HepG2 (cell line): Measurements from ENCODE around the gene DDX31. TPM values are rescaled to one million over a fixed set of nuclear protein-coding genes. Genes with fewer than 3 reads are reported as not detected.

ENCODE experiments used
- ATAC-seq: fragments of 200-7000 bp; cut with Tn5 transposase; 3 replicates; pipeline ENCODE4 v1.9.1; 2020; ENCODE audit warnings: mild to moderate bottlenecking, moderate library complexity
- BruUV-seq: library from RNA; stranded (reverse); fragments of 400-500 nt; replicated peaks from 2 replicates; lab custom pipeline; 2021; lab: Mats Ljungman, UMichigan
- CTCF ChIA-PET: fragments of 300-600 bp; formaldehyde crosslinking; extraction: SDS; loops from one replicate; lab custom pipeline; 2021; ENCODE audit warnings: low total read pairs, inconsistent platforms, low intra/inter-chr PET ratio; lab: Yijun Ruan, JAX
- POLR2A ChIA-PET: fragments of 350-600 bp; sonication (Branson Sonifier 250); formaldehyde crosslinking; loops from one replicate; lab custom pipeline; 2020; ENCODE audit warnings: antibody characterized with exemption, inconsistent platforms; lab: Yijun Ruan, JAX
- DNase-seq: peaks from one replicate; pipeline ENCODE4 v3.0.0-alpha.2; 2015; ENCODE audit warnings: low spot score
- FAIRE-seq: peaks from 3 replicates; lab custom pipeline; 2011; peaks lifted over from hg19 to GRCh38; lab: Jason Lieb, UNC
- H2AFZ ChIP-seq: one replicate; pipeline ENCODE4 v1.6.1; 2011; ENCODE audit warnings: low read length, inconsistent platforms
- H3K27ac ChIP-seq: fragments of 300-600 bp; 3 replicates; pipeline ENCODE4 v1.8.0; 2011; ENCODE audit warnings: mixed run types, mild to moderate bottlenecking, mixed read lengths, low read length, inconsistent platforms; ENCODE audit not compliant: insufficient read depth; ENCODE audit errors: extremely low read length
- H3K27me3 ChIP-seq, 2 experiments: fragments of 200-600 bp in 1 of 2; 2 replicates in 1 of 2; 3 replicates in 1 of 2; pipeline versions ENCODE4 v1.6.0 to v1.8.0; 2011; ENCODE audit warnings: low read length in 2 of 2, mild to moderate bottlenecking in 2 of 2, moderate library complexity in 2 of 2, inconsistent platforms in 1 of 2; ENCODE audit not compliant: insufficient read depth in 2 of 2, control insufficient read depth in 1 of 2
- H3K36me3 ChIP-seq, 2 experiments: fragments of 200-600 bp in 1 of 2; replicated peaks in 1 of 2; 2 replicates in 1 of 2; 3 replicates in 1 of 2; pipeline versions ENCODE4 v1.5.1 to v1.8.0; 2011; ENCODE audit warnings: low read length in 2 of 2, inconsistent platforms in 1 of 2; ENCODE audit not compliant: insufficient read depth in 2 of 2, control insufficient read depth in 1 of 2
- H3K4me1 ChIP-seq: 2 replicates; pipeline ENCODE4 v1.5.1; 2012; ENCODE audit warnings: low read length, inconsistent platforms; ENCODE audit not compliant: insufficient read depth
- H3K4me2 ChIP-seq: 2 replicates; pipeline ENCODE4 v1.6.0; 2011; ENCODE audit warnings: low read depth, low read length, inconsistent platforms
- H3K4me3 ChIP-seq, 3 experiments: fragments of 200-600 bp in 1 of 3; sonication (generic), shearing (Covaris generic) in 1 of 3; replicated peaks in 1 of 3; 2 replicates each; pipeline ENCODE4 v1.5.1; 2011 to 2016; ENCODE audit warnings: low read length in 3 of 3, inconsistent platforms in 2 of 3, low read depth in 2 of 3, mild to moderate bottlenecking in 2 of 3, control low read depth in 1 of 3, mixed read lengths in 1 of 3; ENCODE audit not compliant: insufficient read depth in 1 of 3
- H3K79me2 ChIP-seq: one replicate; pipeline ENCODE4 v1.6.1; 2011; ENCODE audit warnings: low read length, inconsistent platforms; ENCODE audit not compliant: insufficient read depth
- H3K9ac ChIP-seq: 2 replicates; pipeline ENCODE4 v1.6.0; 2011; ENCODE audit warnings: mild to moderate bottlenecking, low read depth, low read length, inconsistent platforms; ENCODE audit not compliant: insufficient read depth
- H3K9me3 ChIP-seq: 2 replicates; pipeline ENCODE4 v1.5.1; 2012; ENCODE audit warnings: mild to moderate bottlenecking, low read length
- H4K20me1 ChIP-seq: 2 replicates; pipeline ENCODE4 v1.6.0; 2011; ENCODE audit warnings: inconsistent platforms, mild to moderate bottlenecking, low read length, moderate library complexity; ENCODE audit not compliant: insufficient read depth
- ARHGAP35 ChIP-seq: sonication (generic); formaldehyde crosslinking; IDR thresholded peaks from 2 replicates; pipeline ENCODE4 v1.9.0; 2022; ENCODE audit warnings: mild to moderate bottlenecking, inconsistent platforms, moderate library complexity, missing genetic modification reagents, borderline replicate concordance
- ARNTL ChIP-seq: sonication (generic); formaldehyde crosslinking; IDR thresholded peaks from 2 replicates; pipeline ENCODE4 v1.4.0; 2020; ENCODE audit warnings: mild to moderate bottlenecking, missing genetic modification reagents
- ATM ChIP-seq: fragments of 450-650 bp; IDR thresholded peaks from 2 replicates; pipeline ENCODE4 v1.7.1; 2017; ENCODE audit warnings: mild to moderate bottlenecking, borderline replicate concordance
- CAMTA2 ChIP-seq: sonication (generic); formaldehyde crosslinking; IDR thresholded peaks from 2 replicates; pipeline ENCODE4 v1.4.0; 2020; ENCODE audit warnings: mild to moderate bottlenecking, missing genetic modification reagents, borderline replicate concordance
- FLYWCH1 ChIP-seq: sonication (generic); formaldehyde crosslinking; IDR thresholded peaks from 2 replicates; pipeline ENCODE4 v1.8.1; 2023; ENCODE audit warnings: mild to moderate bottlenecking, missing genetic modification reagents
- HHEX ChIP-seq: IDR thresholded peaks from 2 replicates; pipeline ENCODE4 v1.6.1; 2016; ENCODE audit warnings: control low read depth
- HOXA5 ChIP-seq: sonication (generic); formaldehyde crosslinking; IDR thresholded peaks from 2 replicates; pipeline ENCODE4 v1.4.0; 2020; ENCODE audit warnings: missing genetic modification reagents
- NAIF1 ChIP-seq: sonication (generic); formaldehyde crosslinking; IDR thresholded peaks from 2 replicates; pipeline ENCODE4 v1.5.0; 2020; ENCODE audit warnings: mild to moderate bottlenecking, missing genetic modification reagents, borderline replicate concordance
- REL ChIP-seq: sonication (generic); formaldehyde crosslinking; conservative IDR thresholded peaks from 2 replicates; pipeline ENCODE4 v1.8.0; 2022; ENCODE audit warnings: mild to moderate bottlenecking, missing genetic modification reagents, moderate library complexity
- REXO4 ChIP-seq: sonication (generic); formaldehyde crosslinking; IDR thresholded peaks from 2 replicates; pipeline ENCODE4 v1.8.0; 2022; ENCODE audit warnings: missing genetic modification reagents, mild to moderate bottlenecking, borderline replicate concordance
- SAP130 ChIP-seq: IDR thresholded peaks from 2 replicates; pipeline ENCODE4 v1.6.1; 2016; ENCODE audit warnings: low read depth
- SOX5 ChIP-seq: IDR thresholded peaks from 2 replicates; pipeline ENCODE4 v1.6.1; 2016; ENCODE audit warnings: borderline replicate concordance
- WGBS: methylation state at CpG from one replicate; pipeline ENCODE4 v1.1.6; 2017; ENCODE audit warnings: low lambda C conversion rate; 5-methylcytosine and 5-hydroxymethylcytosine counted together
- in situ Hi-C: cut with HindIII; loops from 2 replicates; pipeline ENCODE4 v1.10.0; 2017; ENCODE audit warnings: low pct_unique_long_range_greater_than_20kb; ENCODE audit not compliant: extremely low pct_ligation_motif_present
- intact Hi-C: fragments of 100-400 bp; cut with micrococcal nuclease; formaldehyde crosslinking; loops from one replicate; pipeline ENCODE4 v1.10.0; 2022; ENCODE audit not compliant: unreplicated experiment
- polyA plus RNA-seq, 8 experiments: library from polyadenylated mRNA; depleted of rRNA in 3 of 8; stranded (reverse) in 7 of 8; unstranded in 1 of 8; fragments of >200 nt; fragmentation: Illumina TruSeq in 4 of 8; extraction: Trizol in 4 of 8; gene quantifications; 2 replicates each; pipeline versions ENCODE4 v1.2.1 to v1.2.3, GENCODE V29; 2011 to 2016; ENCODE audit warnings: low read depth in 4 of 8, missing spikeins in 1 of 8, mixed read lengths in 1 of 8; ENCODE audit not compliant: insufficient read depth in 1 of 8
- total RNA-seq, 5 experiments: library from RNA; depleted of rRNA; stranded (reverse); fragments of >200 nt; fragmentation: Illumina TruSeq; extraction: Trizol; gene quantifications; 2 replicates each; pipeline ENCODE4 v1.2.3, GENCODE V29; 2016; ENCODE audit warnings: low read depth in 1 of 5
- TF ChIP-seq, protein P1 (sequence below): sonication (generic); formaldehyde crosslinking; IDR thresholded peaks from 2 replicates; pipeline ENCODE4 v1.5.0; 2020; ENCODE audit warnings: mild to moderate bottlenecking, missing genetic modification reagents
- TF ChIP-seq, protein P2 (sequence below): sonication (generic); formaldehyde crosslinking; IDR thresholded peaks from 2 replicates; pipeline ENCODE4 v1.4.0; 2020; ENCODE audit warnings: missing genetic modification reagents, borderline replicate concordance
- TF ChIP-seq, protein P3 (sequence below): sonication (generic); formaldehyde crosslinking; IDR thresholded peaks from 2 replicates; pipeline ENCODE4 v1.5.0; 2020; ENCODE audit warnings: missing genetic modification reagents

The DDX31 gene
- total and polyA plus RNA-seq, 2 of the 13 experiments (the other 11 are each of a cell fraction or from before 2014, with no cell fraction given) = 11.4 to 16.3 TPM

DNA sequence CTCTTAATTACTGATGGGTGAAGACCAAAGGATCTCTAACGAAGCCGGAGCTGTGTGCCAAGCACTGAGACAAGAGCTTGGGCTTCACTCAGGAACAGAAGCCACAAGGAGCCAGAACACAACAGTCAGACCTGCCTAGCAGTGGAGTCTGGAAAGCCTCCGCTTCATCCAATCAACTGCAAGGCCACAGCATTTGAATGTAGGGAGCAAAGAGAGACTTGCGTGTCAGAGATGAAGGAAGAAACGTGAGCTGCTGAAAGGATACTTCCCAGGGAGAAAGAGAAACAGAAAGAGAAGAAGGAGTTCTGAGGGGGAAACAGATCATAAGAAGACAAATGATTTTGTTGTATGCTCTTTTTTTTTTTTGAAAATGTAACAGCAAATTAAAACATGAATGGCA, 43.5 kb downstream of the DDX31 start:
- H3K9ac ChIP-seq = no peak overlapping the region
- ChIA-PET CTCF (no interaction called here), POLR2A (no interaction called here)
- FAIRE-seq = no peak
- H3K9me3 ChIP-seq = no peaks in the 10 kb centered on the region
- in situ Hi-C loops = no loop called here
- no peaks in the 10 kb centered on the region for H3K27me3 ChIP-seq
- intact Hi-C loops = no loop called here
- H3K79me2 ChIP-seq = no peaks in the 10 kb centered on the region
- no peak overlapping the region for H2AFZ ChIP-seq
- H3K36me3 ChIP-seq = peaks cover 13 to 73% of the 10 kb centered on the region in 2 experiments
- TF ChIP-seq, protein P1, sequence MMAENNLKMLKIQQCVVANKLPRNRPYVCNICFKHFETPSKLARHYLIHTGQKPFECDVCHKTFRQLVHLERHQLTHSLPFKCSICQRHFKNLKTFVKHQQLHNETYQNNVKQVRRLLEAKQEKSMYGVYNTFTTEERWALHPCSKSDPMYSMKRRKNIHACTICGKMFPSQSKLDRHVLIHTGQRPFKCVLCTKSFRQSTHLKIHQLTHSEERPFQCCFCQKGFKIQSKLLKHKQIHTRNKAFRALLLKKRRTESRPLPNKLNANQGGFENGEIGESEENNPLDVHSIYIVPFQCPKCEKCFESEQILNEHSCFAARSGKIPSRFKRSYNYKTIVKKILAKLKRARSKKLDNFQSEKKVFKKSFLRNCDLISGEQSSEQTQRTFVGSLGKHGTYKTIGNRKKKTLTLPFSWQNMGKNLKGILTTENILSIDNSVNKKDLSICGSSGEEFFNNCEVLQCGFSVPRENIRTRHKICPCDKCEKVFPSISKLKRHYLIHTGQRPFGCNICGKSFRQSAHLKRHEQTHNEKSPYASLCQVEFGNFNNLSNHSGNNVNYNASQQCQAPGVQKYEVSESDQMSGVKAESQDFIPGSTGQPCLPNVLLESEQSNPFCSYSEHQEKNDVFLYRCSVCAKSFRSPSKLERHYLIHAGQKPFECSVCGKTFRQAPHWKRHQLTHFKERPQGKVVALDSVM (CRISPR knock-in tag) = no peak
- TF ChIP-seq HHEX (CRISPR knock-in tag) (no peak), SOX5 (CRISPR knock-in tag) (no peak)
- whole genome bisulfite sequencing = 95% methylated on average over 5 of the region's 5 CpGs
- no peak overlapping the region for H3K4me3 ChIP-seq
- H3K4me2 ChIP-seq = no peak overlapping the region
- no peaks in the 10 kb centered on the region for H3K4me1 ChIP-seq
- DNase-seq = no peak
- H4K20me1 ChIP-seq = no peaks in the 10 kb centered on the region
- ATAC-seq = no peak
- no peak overlapping the region for H3K27ac ChIP-seq
- no TSS peak for BruUV-seq

DNA sequence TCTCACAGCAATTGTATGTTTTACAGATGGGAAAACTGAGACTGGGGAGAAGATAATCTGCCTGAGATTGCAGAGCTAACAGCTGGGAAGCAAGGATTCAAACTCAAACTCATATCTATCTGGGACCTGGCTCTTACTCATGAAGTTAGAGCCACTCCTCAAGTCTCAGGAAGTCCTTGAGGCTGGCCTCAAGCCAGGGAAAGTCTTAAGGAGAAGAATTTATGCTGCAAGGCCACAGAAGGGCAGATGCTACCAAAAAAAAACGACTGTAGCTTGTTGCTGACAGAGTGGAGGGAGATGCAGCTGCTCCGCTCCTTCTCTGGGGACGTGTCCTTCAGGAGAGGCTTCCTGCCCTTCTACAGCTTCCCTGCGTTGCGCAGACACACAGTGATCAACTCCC, 47.6 kb downstream of the DDX31 start:
- WGBS = 87% methylated on average over 5 of the region's 5 CpGs
- CTCF ChIA-PET = no interaction called here
- Histone ChIP-seq H3K9ac (no peak overlapping the region), H3K9me3 (no peaks in the 10 kb centered on the region), H3K4me3 (no peak overlapping the region), H4K20me1 (no peaks in the 10 kb centered on the region), H3K4me2 (no peak overlapping the region), H2AFZ (no peak overlapping the region), H3K27ac (no peak overlapping the region), H3K4me1 (no peaks in the 10 kb centered on the region), H3K27me3 (no peaks in the 10 kb centered on the region), H3K79me2 (no peaks in the 10 kb centered on the region), H3K36me3 (peaks cover 12 to 64% of the 10 kb centered on the region in 2 experiments)
- no TSS peak for BruUV-seq
- ATAC-seq (no peak), FAIRE-seq (no peak), DNase-seq (no peak)
- no peak for TF ChIP-seq REL (CRISPR knock-in tag)
- TF ChIP-seq ATM = no peak
- no peak for TF ChIP-seq SAP130 (CRISPR knock-in tag)
- TF ChIP-seq, protein P2, sequence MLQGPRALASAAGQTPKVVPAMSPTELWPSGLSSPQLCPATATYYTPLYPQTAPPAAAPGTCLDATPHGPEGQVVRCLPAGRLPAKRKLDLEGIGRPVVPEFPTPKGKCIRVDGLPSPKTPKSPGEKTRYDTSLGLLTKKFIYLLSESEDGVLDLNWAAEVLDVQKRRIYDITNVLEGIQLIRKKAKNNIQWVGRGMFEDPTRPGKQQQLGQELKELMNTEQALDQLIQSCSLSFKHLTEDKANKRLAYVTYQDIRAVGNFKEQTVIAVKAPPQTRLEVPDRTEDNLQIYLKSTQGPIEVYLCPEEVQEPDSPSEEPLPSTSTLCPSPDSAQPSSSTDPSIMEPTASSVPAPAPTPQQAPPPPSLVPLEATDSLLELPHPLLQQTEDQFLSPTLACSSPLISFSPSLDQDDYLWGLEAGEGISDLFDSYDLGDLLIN = no peak
- TF ChIP-seq, protein P3, sequence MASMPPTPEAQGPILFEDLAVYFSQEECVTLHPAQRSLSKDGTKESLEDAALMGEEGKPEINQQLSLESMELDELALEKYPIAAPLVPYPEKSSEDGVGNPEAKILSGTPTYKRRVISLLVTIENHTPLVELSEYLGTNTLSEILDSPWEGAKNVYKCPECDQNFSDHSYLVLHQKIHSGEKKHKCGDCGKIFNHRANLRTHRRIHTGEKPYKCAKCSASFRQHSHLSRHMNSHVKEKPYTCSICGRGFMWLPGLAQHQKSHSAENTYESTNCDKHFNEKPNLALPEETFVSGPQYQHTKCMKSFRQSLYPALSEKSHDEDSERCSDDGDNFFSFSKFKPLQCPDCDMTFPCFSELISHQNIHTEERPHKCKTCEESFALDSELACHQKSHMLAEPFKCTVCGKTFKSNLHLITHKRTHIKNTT (CRISPR knock-in tag) = no peak
- no peak for TF ChIP-seq FLYWCH1 (CRISPR knock-in tag)
- no peak for TF ChIP-seq ARHGAP35
- no peak for TF ChIP-seq HOXA5 (CRISPR knock-in tag)
- no peak for TF ChIP-seq REXO4 (CRISPR knock-in tag)
- TF ChIP-seq ARNTL = no peak
- no peak for TF ChIP-seq CAMTA2
- no peak for TF ChIP-seq NAIF1 (CRISPR knock-in tag)
- in situ Hi-C loops = no loop called here
- POLR2A ChIA-PET = no interaction called here
- intact Hi-C loops = no loop called here
